GM23248 (cell line): Measurements from ENCODE around the gene P4HTM.

Experiments used
- EZH2 ChIP-seq: fragments of 200-600 bp; sonication (generic); IDR thresholded peaks from 2 replicates; pipeline ENCODE4 v1.6.1; 2018; ENCODE audit warnings: antibody characterized with exemption, mild to moderate bottlenecking; ENCODE audit not compliant: insufficient read depth, poor library complexity, severe bottlenecking
- EZH2phosphoT487 ChIP-seq: fragments of 200-600 bp; sonication (generic); IDR thresholded peaks from 2 replicates; pipeline ENCODE4 v1.6.1; 2018; ENCODE audit warnings: antibody characterized with exemption, moderate library complexity, mild to moderate bottlenecking, low read depth; ENCODE audit not compliant: insufficient read depth

GRCh38 chr3:49018707-49019006 is 28.6 kb downstream of the P4HTM start:
- no peak for TF ChIP-seq EZH2phosphoT487
- no peak for TF ChIP-seq EZH2
